Thymus (tissue), 11 donors: ENCODE measurements around the gene NSG2. TPM values are rescaled to one million over a fixed set of nuclear protein-coding genes. Genes with fewer than 3 reads are reported as not detected.
"Not testable (repeated sequence)": the region's sequence is repeated elsewhere in the genome, so short reads cannot be mapped to it uniquely, and the experiment has no call there.

Experiments
- DNase-seq, 9 donors: peaks; one replicate each; pipeline ENCODE4 v3.0.0-alpha.2; 2013; ENCODE audit warnings: low spot score in 9 of 9, low read depth in 6 of 9, missing footprints in 1 of 9
- H3K27ac ChIP-seq, 2 donors: one replicate each; pipeline ENCODE4 v1.5.1; 2013; ENCODE audit warnings: control low read depth in 1 of 2, low read depth in 1 of 2, low read length in 1 of 2, mild to moderate bottlenecking in 1 of 2, moderate library complexity in 1 of 2
- H3K27me3 ChIP-seq, 2 donors: one replicate each; pipeline ENCODE4 v1.5.1; 2013; ENCODE audit warnings: low read length in 1 of 2; ENCODE audit not compliant: control insufficient read depth in 2 of 2, insufficient read depth in 1 of 2
- H3K36me3 ChIP-seq, 2 donors: one replicate each; pipeline ENCODE4 v1.5.1; 2013; ENCODE audit warnings: low read length in 1 of 2, mild to moderate bottlenecking in 1 of 2, moderate library complexity in 1 of 2; ENCODE audit not compliant: control insufficient read depth in 2 of 2, insufficient read depth in 2 of 2
- H3K4me1 ChIP-seq, 2 donors: one replicate each; pipeline ENCODE4 v1.5.1; 2013; ENCODE audit warnings: low read length in 2 of 2; ENCODE audit not compliant: control insufficient read depth in 2 of 2, insufficient read depth in 2 of 2
- H3K4me3 ChIP-seq, 2 donors: one replicate each; pipeline ENCODE4 v1.5.1; 2013; ENCODE audit warnings: low read length in 2 of 2, control low read depth in 1 of 2, mild to moderate bottlenecking in 1 of 2
- H3K9me3 ChIP-seq, 2 donors: one replicate each; pipeline ENCODE4 v1.5.1; 2013; ENCODE audit warnings: low read length in 1 of 2, mild to moderate bottlenecking in 1 of 2; ENCODE audit not compliant: control insufficient read depth in 2 of 2, insufficient read depth in 1 of 2
- WGBS: extraction: QIAGEN DNeasy Blood & Tissue Kit; methylation state at CpG from one replicate; pipeline ENCODE4 v1.1.7; 2013; 5-methylcytosine and 5-hydroxymethylcytosine counted together
- polyA plus RNA-seq: library from polyadenylated mRNA; stranded (reverse); fragments of 200-250 nt; gene quantifications from one replicate; pipeline ENCODE4 v1.2.3, GENCODE V29; 2013
- total RNA-seq: library from RNA; stranded (reverse); fragments of 120-200 nt; gene quantifications from one replicate; pipeline ENCODE4 v1.2.4, GENCODE V29; 2013
- donor health status: healthy.

NSG2 gene
- total and polyA plus RNA-seq, 2 donors, result 0.05 to 0.41 TPM

DNA sequence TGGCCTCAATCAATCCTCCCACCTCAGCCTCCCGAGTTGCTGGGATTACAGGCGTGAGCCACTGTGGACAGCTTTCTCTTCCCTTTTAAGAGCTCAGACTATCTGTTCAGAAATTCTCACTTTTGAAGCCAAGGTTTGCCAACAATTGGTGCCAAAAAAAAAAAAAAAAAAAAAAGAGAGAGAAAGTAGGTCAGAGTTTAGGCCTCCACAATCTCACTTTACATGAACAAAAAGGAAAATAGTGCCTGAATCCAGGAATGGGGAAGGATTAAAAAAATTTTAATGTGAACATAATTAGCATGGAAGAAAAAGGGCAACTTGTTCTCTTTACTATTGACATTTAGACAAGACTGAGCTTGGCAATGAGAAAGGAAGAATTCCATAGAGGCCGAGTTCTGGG is 94.1 kb downstream of the NSG2 start:
- Histone ChIP-seq H3K36me3 (no peaks in the 10 kb centered on the region), H3K27me3 (no peaks in the 10 kb centered on the region), H3K9me3 (no peaks in the 10 kb centered on the region), H3K4me3 (no peak overlapping the region), H3K4me1 (no peaks in the 10 kb centered on the region), H3K27ac (no peak overlapping the region)
- no peak for DNase-seq
- WGBS, result 91% methylated on average over 3 of the region's 3 CpGs

DNA sequence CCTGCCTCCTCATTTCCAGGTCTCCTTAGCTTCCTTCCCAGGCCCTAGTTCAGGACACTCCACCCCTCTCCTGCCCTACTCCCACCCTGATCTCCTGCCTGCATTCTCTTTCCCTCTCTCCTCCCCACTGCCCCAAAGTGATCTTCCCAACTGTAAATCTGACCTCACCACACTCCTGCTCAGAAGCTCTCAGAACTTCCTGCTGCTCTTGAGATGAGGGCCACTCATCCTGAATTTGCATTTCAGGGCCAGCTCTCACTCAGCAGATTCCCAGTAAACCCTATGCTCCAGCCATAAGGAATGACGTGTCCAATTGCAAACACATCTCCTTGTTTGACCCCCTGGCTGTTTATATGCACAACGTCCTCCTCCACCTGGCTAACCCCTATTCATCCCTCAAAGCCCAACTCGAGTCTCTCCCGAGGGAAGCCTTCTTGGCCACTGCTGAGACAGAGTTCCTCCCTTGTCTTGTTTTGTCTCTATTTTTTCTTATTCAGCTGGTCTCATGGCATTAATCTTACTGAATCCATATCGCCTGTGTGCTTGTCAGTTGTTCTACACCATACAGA is 95.0 kb downstream of the NSG2 start:
- Histone ChIP-seq H3K4me1 (no peaks in the 10 kb centered on the region), H3K27ac (no peak overlapping the region), H3K27me3 (no peaks in the 10 kb centered on the region), H3K9me3 (no peaks in the 10 kb centered on the region), H3K36me3 (no peaks in the 10 kb centered on the region), H3K4me3 (no peak overlapping the region)
- DNase-seq, result no peak
- WGBS, result 80% methylated on average over 5 of the region's 5 CpGs

DNA sequence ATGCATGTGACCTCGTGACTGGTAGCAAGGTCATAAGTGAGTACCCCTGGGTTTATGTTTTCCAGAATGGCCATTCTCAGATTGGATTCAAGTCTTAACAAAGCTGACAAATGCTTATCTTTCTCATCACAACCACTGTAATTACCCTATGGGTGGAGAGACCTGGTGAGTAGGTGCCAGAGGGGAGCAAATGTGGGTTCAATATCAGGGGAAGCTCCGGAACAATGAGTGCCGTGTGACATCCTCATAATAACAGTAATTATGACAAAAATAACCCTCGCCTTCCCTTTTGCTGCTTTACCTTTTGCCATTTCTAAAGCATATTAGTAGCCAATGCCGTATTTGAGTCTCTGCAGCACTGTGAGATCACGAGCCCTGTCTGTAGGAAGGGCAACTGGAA is 95.9 kb downstream of the NSG2 start:
- Histone ChIP-seq H3K27ac (no peak overlapping the region), H3K36me3 (no peaks in the 10 kb centered on the region)
- DNase-seq, result no peak

DNA sequence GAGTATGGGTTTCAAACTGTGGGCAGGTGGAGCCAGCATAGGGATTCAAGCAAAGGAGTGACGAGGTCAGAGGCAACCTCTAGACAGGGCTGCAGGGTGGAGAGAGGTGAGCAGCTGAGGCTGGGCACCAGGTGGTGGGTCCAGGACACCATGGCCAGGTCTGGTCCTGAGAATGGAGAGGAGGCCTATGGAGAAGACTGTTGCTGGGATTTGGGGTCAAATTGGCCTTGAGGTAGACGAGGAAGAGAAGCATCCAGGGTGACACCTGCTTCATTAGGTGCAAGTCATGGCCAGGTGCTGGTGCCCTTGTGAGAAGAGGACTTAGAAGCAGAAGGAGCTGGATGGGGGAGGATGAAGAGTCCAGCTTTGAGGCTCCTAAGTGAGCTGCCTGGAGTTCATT is 99.6 kb downstream of the NSG2 start:
- H3K27me3 ChIP-seq, result no peaks in the 10 kb centered on the region
- 76% methylated on average over 2 of the region's 2 CpGs for WGBS
- no peak overlapping the region for H3K4me3 ChIP-seq
- no peak for DNase-seq
- no peaks in the 10 kb centered on the region for H3K4me1 ChIP-seq
- H3K27ac ChIP-seq, result no peak overlapping the region
- no peaks in the 10 kb centered on the region for H3K36me3 ChIP-seq
- no peaks in the 10 kb centered on the region for H3K9me3 ChIP-seq

More for the DNA sequence above, 95.9 kb downstream of the NSG2 start:
- no peak overlapping the region for H3K4me3 ChIP-seq
- H3K4me1 ChIP-seq, result no peaks in the 10 kb centered on the region
- WGBS, result 84% methylated on average over 6 of the region's 6 CpGs
- no peaks in the 10 kb centered on the region for H3K9me3 ChIP-seq
- no peaks in the 10 kb centered on the region for H3K27me3 ChIP-seq

DNA sequence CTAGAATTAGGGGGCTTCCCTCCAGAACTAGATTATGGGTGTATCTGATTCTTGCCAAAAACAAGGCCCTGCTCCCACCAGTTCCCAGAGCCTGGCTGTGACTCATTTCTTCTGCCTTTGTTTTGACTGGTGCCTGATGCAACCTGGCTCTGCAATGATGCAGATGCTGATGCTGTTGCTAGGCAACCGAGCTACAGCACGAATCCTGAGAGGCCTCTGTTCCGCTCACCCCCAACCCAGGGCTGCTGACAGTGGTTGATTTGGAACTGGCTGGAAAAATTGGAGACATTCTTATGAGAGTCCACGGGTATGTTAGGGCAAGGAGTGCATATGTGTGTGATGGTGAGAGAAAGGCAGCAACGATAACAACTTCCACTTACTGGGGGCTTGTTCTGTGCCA is 100.3 kb downstream of the NSG2 start:
- 76% methylated on average over 5 of the region's 5 CpGs for WGBS
- H3K36me3 ChIP-seq, result no peaks in the 10 kb centered on the region
- no peak for DNase-seq

DNA sequence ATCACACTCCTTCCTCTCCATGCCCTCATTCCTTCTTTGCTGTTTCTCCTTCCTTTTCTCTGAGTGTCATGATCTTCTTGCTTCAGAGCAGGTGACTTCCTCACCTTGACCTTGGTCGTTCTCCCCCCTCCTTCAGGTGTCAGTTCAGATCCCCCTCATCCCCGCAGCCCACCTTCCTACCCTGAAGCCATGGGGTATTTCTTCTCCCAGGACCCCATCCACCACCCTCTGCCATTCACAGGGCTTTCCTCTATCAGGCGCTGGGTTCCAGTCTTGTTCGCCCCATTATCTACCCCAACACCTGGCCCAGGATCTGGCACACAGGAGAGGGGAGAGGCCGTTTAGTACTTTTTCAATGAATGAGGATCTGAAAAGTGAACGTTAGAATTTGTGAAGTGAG is 101.0 kb downstream of the NSG2 start:
- 87% methylated on average over 6 of the region's 6 CpGs for WGBS
- no peaks in the 10 kb centered on the region for H3K4me1 ChIP-seq
- no peaks in the 10 kb centered on the region for H3K9me3 ChIP-seq
- H3K27me3 ChIP-seq, result no peaks in the 10 kb centered on the region
- no peak overlapping the region for H3K4me3 ChIP-seq
- no peak overlapping the region for H3K27ac ChIP-seq
- H3K36me3 ChIP-seq, result no peaks in the 10 kb centered on the region
- no peak for DNase-seq

More for the DNA sequence above, 100.3 kb downstream of the NSG2 start:
- no peaks in the 10 kb centered on the region for H3K4me1 ChIP-seq
- no peaks in the 10 kb centered on the region for H3K9me3 ChIP-seq
- no peaks in the 10 kb centered on the region for H3K27me3 ChIP-seq
- no peak overlapping the region for H3K27ac ChIP-seq
- H3K4me3 ChIP-seq, result no peak overlapping the region

DNA sequence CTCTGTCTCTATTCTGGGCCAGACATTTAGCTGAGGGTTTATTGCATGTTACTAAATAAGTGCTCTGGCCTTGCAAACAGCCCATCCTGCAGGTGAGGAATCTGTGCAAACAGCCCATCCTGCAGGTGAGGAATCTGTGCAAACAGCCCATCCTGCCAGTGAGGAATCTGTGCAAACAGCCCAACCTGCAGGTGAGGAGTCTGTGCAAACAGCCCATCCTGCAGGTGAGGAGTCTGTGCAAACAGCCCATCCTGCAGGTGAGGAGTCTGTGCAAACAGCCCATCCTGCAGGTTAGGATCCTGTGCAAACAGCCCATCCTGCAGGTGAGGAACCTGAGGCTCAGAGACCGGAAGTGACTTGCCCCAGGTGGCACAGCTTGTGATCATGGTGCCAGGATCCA is 101.5 kb downstream of the NSG2 start:
- not testable (repeated sequence) for H3K4me3 ChIP-seq, H3K36me3 ChIP-seq, H3K4me1 ChIP-seq, H3K27me3 ChIP-seq, H3K27ac ChIP-seq, H3K9me3 ChIP-seq, DNase-seq
- 84% methylated on average over 1 of the region's 1 CpG for WGBS

DNA sequence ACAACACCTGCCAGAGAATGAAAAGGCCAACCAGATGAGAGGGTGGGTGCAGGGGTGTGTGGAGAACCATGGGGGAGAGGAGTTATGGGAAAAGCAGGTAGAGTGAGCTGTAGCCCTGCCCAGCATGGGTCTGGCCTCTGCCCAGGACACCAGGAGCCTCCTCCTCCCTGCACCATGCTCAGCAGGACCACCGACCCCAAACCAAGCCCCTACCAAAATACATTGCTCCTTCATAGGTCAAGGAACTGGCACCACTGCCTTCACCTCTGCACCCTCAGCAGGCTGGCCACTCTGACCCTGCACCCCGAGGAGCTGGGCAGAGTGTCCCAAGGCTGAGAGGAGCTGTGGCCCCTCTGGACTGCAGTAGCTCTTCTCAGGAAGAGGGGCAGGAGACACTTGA is 102.0 kb downstream of the NSG2 start:
- Histone ChIP-seq H3K36me3 (no peaks in the 10 kb centered on the region), H3K27ac (no peak overlapping the region), H3K4me3 (no peak overlapping the region), H3K27me3 (no peaks in the 10 kb centered on the region), H3K4me1 (no peaks in the 10 kb centered on the region), H3K9me3 (no peaks in the 10 kb centered on the region)
- DNase-seq, result no peak
- 78% methylated on average over 2 of the region's 2 CpGs for WGBS

DNA sequence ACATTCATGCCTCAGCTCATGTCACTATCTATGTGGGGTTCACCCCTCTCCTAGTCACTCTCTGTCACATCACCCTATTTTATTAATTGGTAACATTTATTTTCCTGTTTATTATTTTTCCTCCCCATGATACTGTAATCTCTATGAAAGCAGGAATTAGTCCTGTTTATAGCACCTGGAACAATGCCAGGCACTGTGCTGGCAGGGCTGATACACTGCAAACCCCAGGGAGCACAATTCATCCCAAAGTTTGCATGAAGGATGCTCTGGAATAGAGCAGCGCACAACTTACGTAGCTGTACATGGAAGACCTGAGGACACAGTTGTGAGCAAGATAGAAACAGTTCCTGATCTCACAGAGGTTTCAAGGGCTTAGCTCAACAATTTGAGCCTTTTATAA is 103.2 kb downstream of the NSG2 start:
- no peak for DNase-seq
- H3K9me3 ChIP-seq, result no peaks in the 10 kb centered on the region
- 97% methylated on average over 2 of the region's 2 CpGs for WGBS
- H3K36me3 ChIP-seq, result no peaks in the 10 kb centered on the region
- no peak overlapping the region for H3K4me3 ChIP-seq
- no peaks in the 10 kb centered on the region for H3K27me3 ChIP-seq
- H3K27ac ChIP-seq, result no peak overlapping the region
- no peaks in the 10 kb centered on the region for H3K4me1 ChIP-seq

DNA sequence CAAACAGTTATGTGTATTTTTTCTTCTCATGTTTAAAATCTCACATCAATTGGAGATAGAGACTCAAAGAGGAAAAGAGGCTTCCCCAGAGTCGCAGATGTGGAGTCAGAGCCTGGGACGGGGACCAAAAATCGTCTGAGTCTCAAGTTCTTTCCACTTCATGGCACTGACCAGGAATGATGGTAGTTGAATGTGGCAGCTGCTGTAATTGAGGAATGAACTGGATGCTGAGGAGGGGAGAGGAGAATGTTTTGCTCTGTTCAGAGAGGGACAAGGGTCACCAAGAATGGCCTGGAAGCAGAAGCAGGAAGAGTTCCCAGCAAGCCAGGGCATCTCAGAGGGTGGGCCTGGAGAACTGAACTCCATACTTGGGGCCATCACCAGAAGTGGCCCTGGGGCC is 103.9 kb downstream of the NSG2 start:
- H3K9me3 ChIP-seq, result no peaks in the 10 kb centered on the region
- H3K36me3 ChIP-seq, result no peaks in the 10 kb centered on the region
- H3K4me1 ChIP-seq, result no peaks in the 10 kb centered on the region
- H3K4me3 ChIP-seq, result no peak overlapping the region
- no peak for DNase-seq
- H3K27ac ChIP-seq, result no peak overlapping the region
- no peaks in the 10 kb centered on the region for H3K27me3 ChIP-seq
- WGBS, result 73% methylated on average over 3 of the region's 3 CpGs
